ENCODE results near the gene WRNIP1. TPM values are rescaled to one million over a fixed set of nuclear protein-coding genes. Genes with fewer than 3 reads are reported as not detected.

WRNIP1 gene
- total and polyA plus RNA-seq, 2 of the 8 experiments (the other 6 are each of a cell fraction or from before 2014, with no cell fraction given), result 38.2 to 39.2 TPM

DNA sequence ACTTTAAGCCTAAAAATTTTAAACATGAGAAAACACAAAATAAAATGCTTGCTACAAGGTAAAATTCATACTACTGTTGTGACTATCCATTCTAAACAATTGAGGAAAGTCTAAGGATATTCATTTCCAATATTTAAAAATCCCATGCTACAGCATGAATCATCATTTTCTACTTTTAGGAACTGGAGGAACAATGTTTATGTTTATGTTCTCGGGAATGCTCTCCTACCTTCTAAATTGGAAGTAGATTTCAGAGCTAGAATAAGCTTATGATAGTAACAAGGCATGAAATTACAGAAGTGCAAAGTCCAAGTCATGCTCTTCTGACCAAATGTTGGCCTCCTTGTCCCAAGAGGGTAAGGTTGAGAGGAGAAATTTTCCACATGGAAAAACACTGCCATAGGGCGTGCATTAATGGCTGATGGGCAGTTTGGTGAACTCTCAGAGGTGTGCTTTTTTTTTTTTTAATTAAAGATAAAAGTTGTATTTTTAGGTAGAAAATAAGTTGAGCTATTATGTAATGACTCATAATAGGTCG is 8.4 kb upstream of the WRNIP1 start:
- no peaks in the 10 kb centered on the region for H4K20me1 ChIP-seq (replicated peaks in 1 of 2; ENCODE audit: control insufficient read depth in 1 of 2, insufficient read depth in 2 of 2, low read length in 2 of 2)
- H3K4me1 ChIP-seq (replicated peaks in 1 of 4; ENCODE audit: control insufficient read depth in 3 of 4, insufficient read depth in 4 of 4, low read length in 3 of 4), result no peaks in the 10 kb centered on the region
- no peak overlapping the region for H3K4ac ChIP-seq (replicated peaks; ENCODE audit: insufficient read length, low read depth, low read length)
- no peak overlapping the region for H3K23ac ChIP-seq (ENCODE audit: insufficient read length)
- ChIA-PET CTCF (ENCODE audit: partially characterized antibody) (interaction anchor here (0.6 to 9.0 kb wide), 6 partner anchors 9 to 353 kb away, joined by 3 to 163 read pairs (median 6); partner anchors contain the start of gene MYLK4), POLR2A (ENCODE audit: partially characterized antibody) (no interaction called here)
- no peak for DNase-seq (ENCODE audit: low read depth in 1 of 2, low spot score in 2 of 2)
- no peak overlapping the region for H3K27ac ChIP-seq (ENCODE audit: low read depth, low read length)
- H3K9ac ChIP-seq (replicated peaks in 1 of 4; ENCODE audit: extremely low read depth in 1 of 4, low read depth in 3 of 4, low read length in 3 of 4), result no peak overlapping the region
- H3K56ac ChIP-seq (replicated peaks; ENCODE audit: insufficient read length, low read depth, low read length), result no peak overlapping the region
- H3K18ac ChIP-seq (ENCODE audit: extremely low read depth, low read length), result no peak overlapping the region
- H4K5ac ChIP-seq (ENCODE audit: insufficient read length, low read depth, low read length), result no peak overlapping the region
- H4K8ac ChIP-seq (ENCODE audit: extremely low read depth, insufficient read depth, low read length), result no peak overlapping the region
- no peak overlapping the region for H3K14ac ChIP-seq (ENCODE audit: insufficient read length)
- no peak overlapping the region for H4K91ac ChIP-seq (replicated peaks; ENCODE audit: insufficient read length, low read length)
- no peaks in the 10 kb centered on the region for H3K79me1 ChIP-seq (ENCODE audit: low read depth, low read length)
- no peak overlapping the region for H3K4me3 ChIP-seq (ENCODE audit: extremely low read depth in 1 of 4, insufficient read depth in 2 of 4, low read depth in 3 of 4, low read length in 4 of 4)
- H2BK15ac ChIP-seq (ENCODE audit: low read length), result no peak overlapping the region
- H3K79me2 ChIP-seq (ENCODE audit: control insufficient read depth in 1 of 2, insufficient read depth in 2 of 2, low read length in 2 of 2), result no peaks in the 10 kb centered on the region
- 95% methylated on average over 3 of the region's 3 CpGs; no CpG with 5 or more reads in 1 of the 2 experiments for WGBS, 2 experiments (ENCODE audit: extremely low coverage in 1 of 2, insufficient coverage in 1 of 2, insufficient read length in 1 of 2, insufficient replicate concordance in 2 of 2, low coverage in 1 of 2, low lambda C conversion rate in 2 of 2, missing lambda C conversion rate in 1 of 2)
- H2BK20ac ChIP-seq (ENCODE audit: low read length), result no peak overlapping the region
- no peak overlapping the region for H2BK12ac ChIP-seq (ENCODE audit: low read depth, low read length)
- H3K27me3 ChIP-seq (replicated peaks in 1 of 4; ENCODE audit: control insufficient read depth in 3 of 4, extremely low read depth in 1 of 4, insufficient read depth in 3 of 4, low read length in 3 of 4), result no peaks in the 10 kb centered on the region
- H2AFZ ChIP-seq (ENCODE audit: low read length), result no peak overlapping the region
- H3K9me3 ChIP-seq (ENCODE audit: insufficient read depth in 2 of 2, low read depth in 1 of 2, low read length in 1 of 2), result no peaks in the 10 kb centered on the region
- H3K23me2 ChIP-seq (ENCODE audit: low read depth, low read length), result no peaks in the 10 kb centered on the region; the same call in 1 of the 2 replicates
- no peak overlapping the region for H2AK5ac ChIP-seq (ENCODE audit: low read depth, low read length)
- no peak for FAIRE-seq
- no peak overlapping the region for H3K4me2 ChIP-seq (ENCODE audit: insufficient read depth in 1 of 2, low read depth in 2 of 2, low read length in 2 of 2)
- no peak overlapping the region for H2BK120ac ChIP-seq (replicated peaks; ENCODE audit: low read depth, low read length)
- no peak overlapping the region for H2BK5ac ChIP-seq (ENCODE audit: low read depth, low read length)
- H3K36me3 ChIP-seq (ENCODE audit: control insufficient read depth in 2 of 4, insufficient read depth in 4 of 4, low read length in 3 of 4), result no peaks in the 10 kb centered on the region
- TF ChIP-seq CTBP2 (IDR thresholded peaks at IDR 0.05; ENCODE audit: borderline replicate concordance, insufficient read depth, insufficient read length, low read length), result no peak
- TF ChIP-seq RXRA (IDR thresholded peaks at IDR 0.05; ENCODE audit: insufficient read depth, low read depth, low read length), result no peak
- no peak for TF ChIP-seq BCL11A (IDR thresholded peaks at IDR 0.05; ENCODE audit: low read depth in 2 of 2, low read length in 2 of 2)
- no peak for TF ChIP-seq SP1 (IDR thresholded peaks at IDR 0.05; ENCODE audit: low read depth, low read length)
- no peak for TF ChIP-seq RBBP5 (IDR thresholded peaks at IDR 0.05; ENCODE audit: borderline replicate concordance, low read depth, low read length)
- TF ChIP-seq HDAC2 (IDR thresholded peaks at IDR 0.05; ENCODE audit: borderline replicate concordance in 1 of 2, low read depth in 2 of 2, low read length in 2 of 2), result no peak
- TF ChIP-seq TEAD4 (IDR thresholded peaks at IDR 0.05; ENCODE audit: low read depth, low read length), result no peak
- TF ChIP-seq BACH1 (IDR thresholded peaks at IDR 0.05; ENCODE audit: low read length), result no peak
- no peak for TF ChIP-seq PHF8 (conservative IDR thresholded peaks at IDR 0.05; ENCODE audit: low read depth, low read length)
- no peak for TF ChIP-seq POLR2A (IDR thresholded peaks at IDR 0.05; ENCODE audit: control extremely low read depth in 1 of 2, low read depth in 2 of 2, low read length in 2 of 2)

Data from H1 (cell line).